PC-9 (cell line): ENCODE measurements around the gene COPZ1.

Experiments used
- CTCF ChIP-seq: fragments of 200-600 bp; sonication (generic); conservative IDR thresholded peaks from 2 replicates; pipeline ENCODE4 v1.6.1; 2017; ENCODE audit warnings: mixed run types, antibody characterized with exemption, mild to moderate bottlenecking, moderate library complexity
- EZH2 ChIP-seq: fragments of 200-600 bp; sonication (generic); IDR thresholded peaks from 2 replicates; pipeline ENCODE4 v1.8.0; 2017; ENCODE audit warnings: antibody characterized with exemption, low read depth

DNA sequence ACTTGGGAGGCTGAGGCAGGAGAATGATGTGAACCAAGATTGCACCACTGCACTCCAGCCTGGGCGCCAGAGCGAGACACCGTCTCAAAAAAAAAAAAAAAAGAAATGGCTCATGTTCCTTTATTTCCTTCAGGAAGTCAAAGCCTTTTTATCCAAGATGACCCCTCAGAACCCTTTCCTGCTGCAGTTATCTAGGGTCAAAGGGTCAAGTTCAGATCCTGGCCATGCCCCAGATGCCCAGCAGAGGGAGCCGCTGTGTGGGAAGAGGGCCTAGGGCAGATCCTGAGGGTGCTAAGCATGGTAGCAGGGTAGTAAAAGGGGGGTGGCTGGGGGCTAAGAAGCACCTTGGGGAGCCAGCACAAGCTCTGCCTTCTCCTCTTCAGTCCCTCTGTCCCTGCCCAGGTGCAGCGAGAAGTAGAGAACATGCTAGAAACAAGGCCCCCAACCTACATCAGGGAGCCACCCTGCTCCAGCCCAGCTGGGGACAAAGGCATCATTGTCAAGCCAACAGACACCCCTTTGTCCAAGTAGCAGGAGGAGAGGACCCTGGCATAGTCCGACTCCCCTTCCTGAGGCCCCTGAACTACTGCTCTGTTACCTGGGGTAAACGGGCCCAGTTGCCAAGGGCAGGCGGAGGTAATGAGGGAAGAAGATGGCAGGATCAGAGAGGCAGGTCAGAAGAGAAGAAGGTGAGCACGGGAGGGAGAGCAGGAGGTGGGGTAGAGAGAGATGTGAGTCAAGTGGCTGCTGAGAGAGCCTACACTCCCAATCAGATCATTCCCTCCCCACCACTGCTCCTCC is 30.6 kb upstream of the COPZ1 start:
- peak; percentile 93 for TF ChIP-seq CTCF
- TF ChIP-seq EZH2, result no peak
